DOHH2 (cell line): Measurements from ENCODE around the gene KLRG1.

Source experiments
- H3F3A ChIP-seq: fragments of 200-600 bp; sonication (generic), shearing (Covaris generic); 2 replicates; pipeline ENCODE4 v1.6.0; 2016; ENCODE audit warnings: antibody characterized with exemption, mild to moderate bottlenecking; ENCODE audit not compliant: control insufficient read depth, insufficient read depth
- H3K27ac ChIP-seq: fragments of 200-600 bp; sonication (generic); 2 replicates; pipeline ENCODE4 v1.5.1; 2014; ENCODE audit warnings: low read depth, mild to moderate bottlenecking, low read length, moderate library complexity
- H3K27me3 ChIP-seq: fragments of 200-600 bp; sonication (generic); 2 replicates; pipeline ENCODE4 v1.6.1; 2014; ENCODE audit warnings: mild to moderate bottlenecking, low read length, mixed read lengths; ENCODE audit not compliant: control insufficient read depth
- H3K36me3 ChIP-seq: fragments of 200-600 bp; sonication (generic); 2 replicates; pipeline ENCODE4 v1.6.1; 2014; ENCODE audit warnings: mild to moderate bottlenecking, low read length, moderate library complexity, mixed read lengths; ENCODE audit not compliant: control insufficient read depth
- H3K4me1 ChIP-seq: fragments of 200-600 bp; sonication (generic); 2 replicates; pipeline ENCODE4 v1.6.1; 2014; ENCODE audit warnings: mild to moderate bottlenecking, low read length, mixed read lengths; ENCODE audit not compliant: control insufficient read depth
- H3K4me2 ChIP-seq: fragments of 200-600 bp; sonication (generic); 2 replicates; pipeline ENCODE4 v1.6.0; 2014; ENCODE audit warnings: mild to moderate bottlenecking, low read length, moderate library complexity
- H3K4me3 ChIP-seq: fragments of 200-600 bp; sonication (generic); 2 replicates; pipeline ENCODE4 v1.5.1; 2014; ENCODE audit warnings: mild to moderate bottlenecking, low read length, mixed read lengths
- H3K79me2 ChIP-seq: fragments of 200-600 bp; sonication (generic); 2 replicates; pipeline ENCODE4 v1.6.1; 2014; ENCODE audit warnings: mild to moderate bottlenecking, low read length, mixed read lengths; ENCODE audit not compliant: control insufficient read depth
- H3K9me2 ChIP-seq: fragments of 200-600 bp; sonication (generic); replicated peaks from 2 replicates; pipeline ENCODE4 v1.6.1; 2014; ENCODE audit warnings: mild to moderate bottlenecking, low read length, mixed read lengths; ENCODE audit not compliant: control insufficient read depth
- H3K9me3 ChIP-seq: fragments of 200-600 bp; sonication (generic); 2 replicates; pipeline ENCODE4 v1.6.1; 2014; ENCODE audit warnings: antibody characterized with exemption, low read length, mixed read lengths; ENCODE audit not compliant: control insufficient read depth, insufficient read depth
- H4K20me1 ChIP-seq: fragments of 200-600 bp; sonication (generic); 2 replicates; pipeline ENCODE4 v1.6.0; 2014; ENCODE audit warnings: low read depth, mild to moderate bottlenecking, antibody characterized with exemption, low read length, moderate library complexity; ENCODE audit not compliant: control insufficient read depth, insufficient read depth
- EZH2phosphoT487 ChIP-seq: fragments of 200-600 bp; sonication (generic); IDR thresholded peaks from 2 replicates; pipeline ENCODE4 v1.6.1; 2017; ENCODE audit warnings: borderline replicate concordance, mild to moderate bottlenecking, antibody characterized with exemption, low read length, moderate library complexity, mixed read lengths
- TF ChIP-seq, protein P1 (sequence below): fragments of 200-600 bp; sonication (generic); IDR thresholded peaks from one replicate; pipeline ENCODE4 v1.5.1; 2014; ENCODE audit warnings: antibody characterized with exemption, mild to moderate bottlenecking, low read depth, low read length; ENCODE audit not compliant: poor library complexity, severe bottlenecking

KLRG1 gene

DNA sequence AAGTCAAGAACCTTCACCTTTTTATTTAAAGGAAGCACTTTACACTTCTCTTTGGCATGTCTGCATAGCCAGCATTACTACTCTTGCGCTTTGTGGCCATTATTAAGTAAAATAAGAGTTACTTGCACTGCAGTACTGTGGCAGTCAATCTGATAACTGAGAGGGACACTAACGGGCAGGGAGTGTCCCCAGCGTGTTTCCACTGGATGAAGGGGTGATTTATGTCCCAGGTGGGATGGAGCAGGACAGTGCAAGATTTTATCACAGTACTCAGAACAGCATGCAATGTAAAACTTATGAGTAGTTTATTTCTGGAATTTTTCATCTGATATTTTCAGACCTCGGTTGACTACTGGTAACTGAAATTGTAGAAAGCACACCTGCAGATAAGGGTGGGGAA lies 31.8 kb upstream of the KLRG1 start:
- Histone ChIP-seq H3F3A (no peaks in the 10 kb centered on the region), H3K36me3 (peaks cover 28% of the 10 kb centered on the region), H3K79me2 (no peaks in the 10 kb centered on the region), H3K4me3 (no peak overlapping the region), H3K9me3 (peaks cover 14% of the 10 kb centered on the region), H4K20me1 (no peaks in the 10 kb centered on the region), H3K4me1 (no peaks in the 10 kb centered on the region), H3K4me2 (no peak overlapping the region), H3K9me2 (no peaks in the 10 kb centered on the region), H3K27ac (no peak overlapping the region), H3K27me3 (no peaks in the 10 kb centered on the region)
- no peak for TF ChIP-seq EZH2phosphoT487
- TF ChIP-seq, protein P1, sequence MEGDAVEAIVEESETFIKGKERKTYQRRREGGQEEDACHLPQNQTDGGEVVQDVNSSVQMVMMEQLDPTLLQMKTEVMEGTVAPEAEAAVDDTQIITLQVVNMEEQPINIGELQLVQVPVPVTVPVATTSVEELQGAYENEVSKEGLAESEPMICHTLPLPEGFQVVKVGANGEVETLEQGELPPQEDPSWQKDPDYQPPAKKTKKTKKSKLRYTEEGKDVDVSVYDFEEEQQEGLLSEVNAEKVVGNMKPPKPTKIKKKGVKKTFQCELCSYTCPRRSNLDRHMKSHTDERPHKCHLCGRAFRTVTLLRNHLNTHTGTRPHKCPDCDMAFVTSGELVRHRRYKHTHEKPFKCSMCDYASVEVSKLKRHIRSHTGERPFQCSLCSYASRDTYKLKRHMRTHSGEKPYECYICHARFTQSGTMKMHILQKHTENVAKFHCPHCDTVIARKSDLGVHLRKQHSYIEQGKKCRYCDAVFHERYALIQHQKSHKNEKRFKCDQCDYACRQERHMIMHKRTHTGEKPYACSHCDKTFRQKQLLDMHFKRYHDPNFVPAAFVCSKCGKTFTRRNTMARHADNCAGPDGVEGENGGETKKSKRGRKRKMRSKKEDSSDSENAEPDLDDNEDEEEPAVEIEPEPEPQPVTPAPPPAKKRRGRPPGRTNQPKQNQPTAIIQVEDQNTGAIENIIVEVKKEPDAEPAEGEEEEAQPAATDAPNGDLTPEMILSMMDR: no peak

GRCh38 chr12:8958066-8958465 lies 31.3 kb upstream of the KLRG1 start:
- H4K20me1 ChIP-seq: no peaks in the 10 kb centered on the region
- H3K27ac ChIP-seq: no peak overlapping the region
- H3K79me2 ChIP-seq: no peaks in the 10 kb centered on the region
- no peak overlapping the region for H3K4me2 ChIP-seq
- peaks cover 23% of the 10 kb centered on the region for H3K36me3 ChIP-seq
- H3K9me3 ChIP-seq: peaks cover 9% of the 10 kb centered on the region
- no peaks in the 10 kb centered on the region for H3K9me2 ChIP-seq
- H3K27me3 ChIP-seq: no peaks in the 10 kb centered on the region
- no peaks in the 10 kb centered on the region for H3K4me1 ChIP-seq
- no peaks in the 10 kb centered on the region for H3F3A ChIP-seq
- H3K4me3 ChIP-seq: no peak overlapping the region
- TF ChIP-seq, protein P1: no peak
- no peak for TF ChIP-seq EZH2phosphoT487

DNA sequence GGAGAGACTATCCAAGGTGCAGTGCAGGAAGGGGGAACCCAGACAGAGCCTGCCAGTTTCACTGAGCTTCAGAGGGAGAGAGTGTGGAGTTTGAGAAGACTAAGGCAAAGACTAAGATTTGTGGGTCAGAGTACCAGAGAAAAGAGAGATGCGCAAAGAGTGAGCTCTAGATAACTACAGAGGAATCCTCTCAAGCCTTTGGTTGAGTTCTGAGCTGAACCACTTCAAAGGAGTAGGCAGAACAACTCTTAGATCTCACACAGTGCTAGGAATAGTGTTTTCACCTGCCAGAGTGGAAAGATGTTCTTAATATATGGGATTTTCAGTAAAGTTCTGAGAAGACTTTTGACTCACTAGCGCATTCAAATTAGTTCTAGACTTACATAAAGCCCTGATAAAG lies 29.2 kb upstream of the KLRG1 start:
- Histone ChIP-seq H3K9me2 (no peaks in the 10 kb centered on the region), H3K9me3 (peaks cover 5% of the 10 kb centered on the region), H3K27me3 (no peaks in the 10 kb centered on the region), H3K27ac (no peak overlapping the region), H4K20me1 (no peaks in the 10 kb centered on the region), H3K36me3 (peaks cover 11% of the 10 kb centered on the region; the same call in 1 of the 2 replicates), H3F3A (no peaks in the 10 kb centered on the region), H3K79me2 (no peaks in the 10 kb centered on the region), H3K4me3 (no peak overlapping the region), H3K4me2 (no peak overlapping the region), H3K4me1 (no peaks in the 10 kb centered on the region)
- no peak for TF ChIP-seq EZH2phosphoT487
- TF ChIP-seq, protein P1: no peak

DNA sequence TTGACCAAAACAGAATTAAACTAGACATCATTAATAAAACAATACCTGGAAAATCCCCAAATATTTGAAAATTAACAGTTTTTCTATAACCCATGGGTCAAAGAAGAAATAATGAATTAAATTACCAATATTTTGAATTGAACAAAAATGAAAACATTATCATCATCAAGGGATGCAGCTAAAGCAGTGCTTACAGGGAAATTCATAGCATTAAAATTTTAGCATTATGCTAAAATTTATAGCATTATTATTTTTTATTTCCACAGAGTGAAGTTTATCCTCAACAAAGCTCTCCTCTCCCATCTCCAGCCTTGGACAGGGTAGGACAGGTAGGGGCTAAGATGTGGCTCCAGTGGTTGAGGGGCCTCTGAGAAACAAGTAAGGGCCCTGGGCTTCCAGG lies 20.6 kb upstream of the KLRG1 start:
- Histone ChIP-seq H3K27ac (no peak overlapping the region), H3K4me2 (no peak overlapping the region), H3K36me3 (no peaks in the 10 kb centered on the region), H3K9me3 (peaks cover 15% of the 10 kb centered on the region; the same call in 1 of the 2 replicates), H3K4me3 (no peak overlapping the region), H3K9me2 (no peaks in the 10 kb centered on the region), H3K4me1 (no peaks in the 10 kb centered on the region), H3K27me3 (no peaks in the 10 kb centered on the region), H3F3A (peaks cover 3% of the 10 kb centered on the region; the same call in 1 of the 2 replicates), H4K20me1 (no peaks in the 10 kb centered on the region), H3K79me2 (no peaks in the 10 kb centered on the region)
- no peak for TF ChIP-seq EZH2phosphoT487
- TF ChIP-seq, protein P1: no peak
